WTC11 (cell line): Measurements from ENCODE around the gene SDK2. TPM values are rescaled to one million over a fixed set of nuclear protein-coding genes. Genes with fewer than 3 reads are reported as not detected.

ENCODE experiments used
- ATAC-seq: fragments of 200-7000 bp; cut with Tn5 transposase; 2 replicates; pipeline ENCODE4 v1.10.0; 2021; ENCODE audit warnings: mild to moderate bottlenecking, moderate library complexity
- CTCF ChIA-PET: fragments of 300-600 bp; sonication (Branson Sonifier 250); formaldehyde crosslinking; loops from one replicate; lab custom pipeline; 2021; ENCODE audit warnings: antibody characterized with exemption; lab: Charles Lee
- POLR2A ChIA-PET: fragments of 350-600 bp; sonication (Branson Sonifier 250); formaldehyde crosslinking; loops from one replicate; lab custom pipeline; 2021; ENCODE audit warnings: antibody characterized with exemption; lab: Charles Lee
- DNase-seq: peaks from one replicate; pipeline ENCODE4 v3.0.0; 2021; ENCODE audit warnings: low spot score
- H3K27ac Mint-ChIP-seq: 2 replicates; pipeline ENCODE4 v1.8.0; 2021; ENCODE audit warnings: mixed read lengths
- H3K27me3 Mint-ChIP-seq: 2 replicates; pipeline ENCODE4 v1.8.0; 2021; ENCODE audit warnings: low read depth, mild to moderate bottlenecking, moderate library complexity, mixed read lengths
- H3K36me3 Mint-ChIP-seq: 2 replicates; pipeline ENCODE4 v1.8.0; 2021; ENCODE audit warnings: mixed read lengths
- H3K4me1 Mint-ChIP-seq: 2 replicates; pipeline ENCODE4 v1.8.0; 2022; ENCODE audit warnings: mixed read lengths
- H3K4me3 Mint-ChIP-seq: 2 replicates; pipeline ENCODE4 v1.8.0; 2021; ENCODE audit warnings: mild to moderate bottlenecking, moderate library complexity, mixed read lengths
- H3K9me3 Mint-ChIP-seq: 2 replicates; pipeline ENCODE4 v1.8.0; 2021; ENCODE audit warnings: mixed read lengths
- AR ChIP-seq: fragments of 250-450 bp; sonication (Bioruptor Pico); IDR thresholded peaks from 2 replicates; pipeline ENCODE4 v1.9.0; 2021; ENCODE audit warnings: mild to moderate bottlenecking
- ARID4B ChIP-seq: sonication (generic); formaldehyde crosslinking; IDR thresholded peaks from 2 replicates; pipeline ENCODE4 v1.8.0; 2023; ENCODE audit warnings: missing genetic modification reagents, mild to moderate bottlenecking, borderline replicate concordance
- ATF1 ChIP-seq: sonication (generic); formaldehyde crosslinking; IDR thresholded peaks from 2 replicates; pipeline ENCODE4 v1.8.1; 2023; ENCODE audit warnings: mild to moderate bottlenecking, moderate library complexity, missing genetic modification reagents
- CBFB ChIP-seq: sonication (generic); formaldehyde crosslinking; IDR thresholded peaks from 2 replicates; pipeline ENCODE4 v1.8.1; 2022; ENCODE audit warnings: mild to moderate bottlenecking, low read depth, missing genetic modification reagents
- CTCF ChIP-seq: fragments of 200-600 bp; IDR thresholded peaks from 2 replicates; pipeline ENCODE4 v1.8.0; 2022; ENCODE audit warnings: antibody characterized with exemption
- GABPB1 ChIP-seq: sonication (generic); formaldehyde crosslinking; IDR thresholded peaks from 2 replicates; pipeline ENCODE4 v1.8.1; 2023; ENCODE audit warnings: mild to moderate bottlenecking, missing genetic modification reagents
- GRHL2 ChIP-seq: fragments of 250-450 bp; sonication (Bioruptor Pico); IDR thresholded peaks from 2 replicates; pipeline ENCODE4 v1.8.0; 2022; ENCODE audit warnings: mild to moderate bottlenecking, moderate library complexity; ENCODE audit not compliant: insufficient replicate concordance, severe bottlenecking
- JAZF1 ChIP-seq: fragments of 250-450 bp; sonication (Bioruptor Pico); IDR thresholded peaks from 2 replicates; pipeline ENCODE4 v1.9.0; 2021; ENCODE audit warnings: moderate library complexity, mild to moderate bottlenecking, inconsistent platforms
- MAX ChIP-seq: sonication (generic); formaldehyde crosslinking; IDR thresholded peaks from 2 replicates; pipeline ENCODE4 v1.8.0; 2022; ENCODE audit warnings: mild to moderate bottlenecking, missing genetic modification reagents
- MLX ChIP-seq: sonication (generic); formaldehyde crosslinking; IDR thresholded peaks from 2 replicates; pipeline ENCODE4 v1.8.1; 2023; ENCODE audit warnings: mild to moderate bottlenecking, missing genetic modification reagents, moderate library complexity
- NR1H2 ChIP-seq: sonication (generic); formaldehyde crosslinking; IDR thresholded peaks from 2 replicates; pipeline ENCODE4 v1.9.0; 2021; ENCODE audit warnings: mild to moderate bottlenecking, moderate library complexity, missing genetic modification reagents
- NR2C2 ChIP-seq: sonication (generic); formaldehyde crosslinking; IDR thresholded peaks from 2 replicates; pipeline ENCODE4 v1.8.0; 2022; ENCODE audit warnings: mild to moderate bottlenecking, missing genetic modification reagents
- RORB ChIP-seq: fragments of 250-450 bp; sonication (Bioruptor Pico); IDR thresholded peaks from 2 replicates; pipeline ENCODE4 v1.9.0; 2021; ENCODE audit warnings: mild to moderate bottlenecking
- SP1 ChIP-seq: sonication (generic); formaldehyde crosslinking; conservative IDR thresholded peaks from 2 replicates; pipeline ENCODE4 v1.8.1; 2022; ENCODE audit warnings: missing genetic modification reagents
- TEAD1 ChIP-seq: sonication (generic); formaldehyde crosslinking; IDR thresholded peaks from 2 replicates; pipeline ENCODE4 v1.8.0; 2022; ENCODE audit warnings: mild to moderate bottlenecking, missing genetic modification reagents
- ZNF138 ChIP-seq: sonication (generic); formaldehyde crosslinking; conservative IDR thresholded peaks from 2 replicates; pipeline ENCODE4 v1.8.1; 2022; ENCODE audit warnings: mild to moderate bottlenecking, moderate library complexity, missing genetic modification reagents
- ZNF317 ChIP-seq: sonication (generic); formaldehyde crosslinking; IDR thresholded peaks from 2 replicates; pipeline ENCODE4 v1.8.1; 2023; ENCODE audit warnings: low read depth, mild to moderate bottlenecking, moderate library complexity, missing genetic modification reagents, borderline replicate concordance
- ZSCAN18 ChIP-seq: fragments of 250-450 bp; sonication (Bioruptor Pico); IDR thresholded peaks from 2 replicates; pipeline ENCODE4 v2.1.2; 2022; ENCODE audit warnings: mild to moderate bottlenecking, moderate library complexity
- total RNA-seq: library from RNA; stranded (reverse); gene quantifications from 3 replicates; pipeline ENCODE4 v1.2.3, GENCODE V29; 2021

The SDK2 gene
- total RNA-seq, 1 experiment from 2014 or later: 14.8 TPM

GRCh38 chr17:73657473-73658116, 13.3 kb upstream of the SDK2 start:
- peaks cover 14% of the 10 kb centered on the region for H3K36me3 Mint-ChIP-seq
- CTCF ChIA-PET: interaction anchor here (0.7 to 3.0 kb wide), 8 partner anchors 11 to 401 kb away, joined by 3 to 9 read pairs (median 4); no protein-coding TSS in a partner anchor
- peaks cover 15% of the 10 kb centered on the region for H3K4me1 Mint-ChIP-seq
- POLR2A ChIA-PET: interaction anchor here (0.7 kb wide), 1 partner anchor 382 kb away, joined by 8 read pairs; no protein-coding TSS in a partner anchor
- H3K27me3 Mint-ChIP-seq: peaks cover 17% of the 10 kb centered on the region
- H3K4me3 Mint-ChIP-seq: no peak overlapping the region
- H3K9me3 Mint-ChIP-seq: peaks cover 17% of the 10 kb centered on the region
- peak; percentile 87 for DNase-seq
- no peak for TF ChIP-seq NR2C2 (CRISPR knock-in tag)
- peak; percentile 50; the same call in 1 of the 2 replicates for TF ChIP-seq MAX (CRISPR knock-in tag)
- TF ChIP-seq CTCF: peak; percentile 69; the same call in 1 of the 2 replicates
- TF ChIP-seq SP1 (CRISPR knock-in tag): 0 out of 2 replicates have a peak, but pooled peaks have one; percentile 23
- no peak overlapping the region for H3K27ac Mint-ChIP-seq
- ATAC-seq: peak; percentile 96

GRCh38 chr17:73654241-73654640, 10.0 kb upstream of the SDK2 start:
- H3K27me3 Mint-ChIP-seq: peaks cover 16% of the 10 kb centered on the region
- ChIA-PET CTCF (no interaction called here), POLR2A (no interaction called here)
- H3K4me1 Mint-ChIP-seq: peaks cover 23% of the 10 kb centered on the region
- ATAC-seq (no peak), DNase-seq (no peak)
- H3K4me3 Mint-ChIP-seq: no peak overlapping the region
- no peak overlapping the region for H3K27ac Mint-ChIP-seq
- peaks cover 17% of the 10 kb centered on the region for H3K9me3 Mint-ChIP-seq
- TF ChIP-seq ATF1 (CRISPR knock-in tag) (no peak), CBFB (no peak), ZSCAN18 (CRISPR knock-in tag) (no peak), ZNF317 (CRISPR knock-in tag) (no peak)
- TF ChIP-seq, all 79 proteins: peak for 0
- H3K36me3 Mint-ChIP-seq: peaks cover 14% of the 10 kb centered on the region

- H3K36me3 Mint-ChIP-seq: peaks cover 14% of the 10 kb centered on the region
- no peak for DNase-seq
- H3K27me3 Mint-ChIP-seq: peaks cover 18% of the 10 kb centered on the region
- H3K4me1 Mint-ChIP-seq: peaks cover 23% of the 10 kb centered on the region
- H3K4me3 Mint-ChIP-seq: no peak overlapping the region
- no peak overlapping the region for H3K27ac Mint-ChIP-seq
- ATAC-seq: no peak
- CTCF ChIA-PET: no interaction called here
- POLR2A ChIA-PET: no interaction called here
- TF ChIP-seq ZNF317 (CRISPR knock-in tag): no peak
- TF ChIP-seq RORB (CRISPR knock-in tag): no peak
- no peak for TF ChIP-seq NR1H2 (CRISPR knock-in tag)
- no peak for TF ChIP-seq TEAD1
- TF ChIP-seq MLX (CRISPR knock-in tag): no peak
- TF ChIP-seq ARID4B: no peak
- TF ChIP-seq ZNF138 (CRISPR knock-in tag): no peak
- no peak for TF ChIP-seq AR (CRISPR knock-in tag)
- TF ChIP-seq JAZF1: no peak
- no peak for TF ChIP-seq GRHL2 (CRISPR knock-in tag)
- TF ChIP-seq GABPB1 (CRISPR knock-in tag): no peak
- TF ChIP-seq SP1 (CRISPR knock-in tag): no peak
- TF ChIP-seq, all 79 proteins: peak for 0
- peaks cover 17% of the 10 kb centered on the region for H3K9me3 Mint-ChIP-seq
Measured at GRCh38 chr17:73653810-73654209, 9.6 kb upstream of the SDK2 start.
